ENCODE data around the gene CPVL. TPM values are rescaled to one million over a fixed set of nuclear protein-coding genes. Genes with fewer than 3 reads are reported as not detected.

The CPVL gene
- total RNA-seq, 1 experiment from 2014 or later = 10.3 TPM

GRCh38 chr7:29014725-29015124 is 131.6 kb downstream of the CPVL start:
- intact Hi-C loops (cut with micrococcal nuclease) = no loop called here
- Histone ChIP-seq H3K9me2 (ENCODE audit: insufficient read depth) (no peaks in the 10 kb centered on the region), H3K4me1 (ENCODE audit: control insufficient read depth in 1 of 2, insufficient read depth in 2 of 2, low read length in 2 of 2) (no peaks in the 10 kb centered on the region), H3K36me3 (ENCODE audit: control insufficient read depth in 1 of 2, insufficient read depth in 2 of 2, low read length in 2 of 2) (no peaks in the 10 kb centered on the region), H3K9me3 (ENCODE audit: control insufficient read depth in 1 of 2, insufficient read depth in 1 of 2, low read depth in 1 of 2, low read length in 2 of 2) (no peaks in the 10 kb centered on the region), H4K20me1 (ENCODE audit: insufficient read depth) (no peaks in the 10 kb centered on the region), H3K4me3 (replicated peaks in 1 of 2; ENCODE audit: low read depth in 1 of 2, low read length in 2 of 2) (no peak overlapping the region), H3K27me3 (ENCODE audit: insufficient read depth, low read length) (no peaks in the 10 kb centered on the region), H3K27ac (ENCODE audit: low read depth, low read length) (no peak overlapping the region), H3K4me2 (ENCODE audit: low read length) (no peak overlapping the region), H3K79me2 (ENCODE audit: insufficient read depth, low read length) (no peaks in the 10 kb centered on the region), H2AFZ (ENCODE audit: low read depth, low read length, poor library complexity, severe bottlenecking) (no peak overlapping the region), H3K9ac (ENCODE audit: low read length) (no peak overlapping the region)
- TF ChIP-seq SRF (IDR thresholded peaks at IDR 0.05; ENCODE audit: low read depth) (no peak), SIN3A (IDR thresholded peaks at IDR 0.05; ENCODE audit: low read depth) (no peak), ZBTB33 (IDR thresholded peaks at IDR 0.05; ENCODE audit: extremely low read depth, insufficient replicate concordance, low read length) (no peak), EGR1 (IDR thresholded peaks at IDR 0.05; ENCODE audit: low read depth) (no peak), CBX3 (IDR thresholded peaks at IDR 0.05; ENCODE audit: low read depth) (no peak), POLR2A (IDR thresholded peaks at IDR 0.05; ENCODE audit: borderline replicate concordance, extremely low read depth, insufficient read depth, insufficient read length) (no peak), EZH2phosphoT487 (IDR thresholded peaks at IDR 0.05; ENCODE audit: borderline replicate concordance) (no peak), RAD21 (IDR thresholded peaks at IDR 0.05; ENCODE audit: low read depth) (no peak), EZH2 (IDR thresholded peaks at IDR 0.05) (no peak), ZNF274 (IDR thresholded peaks at IDR 0.05; ENCODE audit: low read depth, low read length) (no peak), FOSL1 (IDR thresholded peaks at IDR 0.05; ENCODE audit: low read depth) (no peak), JUND (IDR thresholded peaks at IDR 0.05) (no peak)
- ChIA-PET POLR2A (no interaction called here), RAD21 (ENCODE audit: low non-redundant PET in 1 of 2, low total read pairs in 2 of 2, uncharacterized antibody in 2 of 2, unreplicated experiment in 2 of 2) (no interaction called here), CTCF (no interaction called here)
- DNase-seq (ENCODE audit: low read depth, low spot score) (no peak), ATAC-seq (no peak)
- BruUV-seq (replicated peaks) = no TSS peak
